SK-N-SH (cell line): ENCODE data around the gene RGS10. TPM values are rescaled to one million over a fixed set of nuclear protein-coding genes. Genes with fewer than 3 reads are reported as not detected.

Experiments used
- CTCF ChIA-PET: fragments of 300-600, 350-600 bp; formaldehyde crosslinking; extraction: SDS; loops from one replicate; lab custom pipeline; 2021; lab: Yijun Ruan, JAX
- POLR2A ChIA-PET: fragments of 350-600 bp; sonication (Branson Sonifier 250); formaldehyde crosslinking; extraction: SDS; loops from one replicate; lab custom pipeline; 2020; ENCODE audit warnings: antibody characterized with exemption, inconsistent platforms; lab: Yijun Ruan, JAX
- DNase-seq: peaks from one replicate; pipeline ENCODE4 v3.0.0; 2012
- H2AFZ ChIP-seq: fragments of 200-600 bp; sonication (generic); 2 replicates; pipeline ENCODE4 v1.8.1; 2016; ENCODE audit warnings: antibody characterized with exemption, mild to moderate bottlenecking, low read depth
- H3F3A ChIP-seq: fragments of 200-600 bp; sonication (generic); replicated peaks from 2 replicates; pipeline ENCODE3; 2016; ENCODE audit warnings: antibody characterized with exemption, mild to moderate bottlenecking; ENCODE audit not compliant: insufficient read depth
- H3K27ac ChIP-seq, 2 experiments: fragments of 200-500 bp in 1 of 2; fragments of 200-600 bp in 1 of 2; sonication (Bioruptor generic) in 1 of 2; sonication (generic), shearing (Covaris generic) in 1 of 2; 2 replicates each; pipeline versions ENCODE4 v1.5.1 to v1.6.1; 2014 to 2016; ENCODE audit warnings: low read depth in 2 of 2, inconsistent platforms in 1 of 2, low read length in 1 of 2, mild to moderate bottlenecking in 1 of 2, mixed read lengths in 1 of 2
- H3K27me3 ChIP-seq: fragments of 200-600 bp; sonication (generic), shearing (Covaris generic); 2 replicates; pipeline ENCODE4 v1.6.1; 2016; ENCODE audit warnings: mixed run types; ENCODE audit not compliant: insufficient read depth
- H3K36me3 ChIP-seq, 2 experiments: fragments of 200-500 bp in 1 of 2; fragments of 200-600 bp in 1 of 2; sonication (Bioruptor generic) in 1 of 2; sonication (generic) in 1 of 2; replicated peaks in 1 of 2; 2 replicates each; pipeline versions ENCODE3 to v1.5.1; 2014 to 2016; ENCODE audit warnings: low read length in 1 of 2, mild to moderate bottlenecking in 1 of 2; ENCODE audit not compliant: insufficient read depth in 2 of 2, control insufficient read depth in 1 of 2
- H3K4me1 ChIP-seq, 2 experiments: fragments of 200-500 bp in 1 of 2; fragments of 200-600 bp in 1 of 2; sonication (Bioruptor generic) in 1 of 2; sonication (generic), shearing (Covaris generic) in 1 of 2; 2 replicates each; pipeline versions ENCODE4 v1.5.1 to v1.6.1; 2014 to 2016; ENCODE audit warnings: low read depth in 1 of 2, low read length in 1 of 2, mixed run types in 1 of 2; ENCODE audit not compliant: insufficient read depth in 2 of 2, control insufficient read depth in 1 of 2
- H3K4me2 ChIP-seq: fragments of 200-600 bp; sonication (generic), shearing (Covaris generic); 2 replicates; pipeline ENCODE4 v1.6.1; 2017; ENCODE audit warnings: mixed run types
- H3K4me3 ChIP-seq, 2 experiments: fragments of 200-500 bp in 1 of 2; fragments of 200-600 bp in 1 of 2; sonication (Bioruptor generic) in 1 of 2; sonication (generic), shearing (Covaris generic) in 1 of 2; 2 replicates each; pipeline versions ENCODE4 v1.5.1 to v1.8.1; 2014 to 2016; ENCODE audit warnings: low read depth in 2 of 2, inconsistent platforms in 1 of 2, low read length in 1 of 2, mild to moderate bottlenecking in 1 of 2, mixed read lengths in 1 of 2, moderate library complexity in 1 of 2
- H3K79me2 ChIP-seq: fragments of 200-600 bp; sonication (generic); 2 replicates; pipeline ENCODE4 v1.8.1; 2017; ENCODE audit warnings: mild to moderate bottlenecking; ENCODE audit not compliant: insufficient read depth
- H3K9ac ChIP-seq: fragments of 200-600 bp; sonication (generic); 2 replicates; pipeline ENCODE4 v1.6.1; 2017; ENCODE audit warnings: mixed run types
- H3K9me2 ChIP-seq: fragments of 200-600 bp; sonication (generic); 2 replicates; pipeline ENCODE4 v1.6.1; 2017; ENCODE audit warnings: mixed run types
- H3K9me3 ChIP-seq: fragments of 200-600 bp; sonication (generic); 2 replicates; pipeline ENCODE4 v1.6.1; 2017; ENCODE audit warnings: mixed run types, mild to moderate bottlenecking, moderate library complexity
- H4K20me1 ChIP-seq: fragments of 200-600 bp; sonication (generic); 2 replicates; pipeline ENCODE4 v1.6.1; 2017; ENCODE audit warnings: mild to moderate bottlenecking, mixed run types; ENCODE audit not compliant: insufficient read depth
- CHD2 ChIP-seq: fragments of 150-350 bp; IDR thresholded peaks from 2 replicates; pipeline ENCODE4 v1.6.1; 2018; ENCODE audit warnings: low read length; ENCODE audit not compliant: partially characterized antibody
- ELF1 ChIP-seq: IDR thresholded peaks from 2 replicates; pipeline ENCODE4 v1.4.0; 2012
- EP300 ChIP-seq, 2 experiments: IDR thresholded peaks; 2 replicates each; pipeline versions ENCODE4 v1.4.0 to v1.6.1; 2012; ENCODE audit warnings: borderline replicate concordance in 1 of 2, low read depth in 1 of 2, low read length in 1 of 2
- EZH2phosphoT487 ChIP-seq: fragments of 200-600 bp; sonication (generic); IDR thresholded peaks from 2 replicates; pipeline ENCODE4 v1.6.1; 2017; ENCODE audit warnings: low read depth, mixed run types, mild to moderate bottlenecking, antibody characterized with exemption, moderate library complexity, borderline replicate concordance
- FOSL2 ChIP-seq: IDR thresholded peaks from 2 replicates; pipeline ENCODE4 v1.4.0; 2012; ENCODE audit warnings: low read depth, mild to moderate bottlenecking, moderate library complexity, borderline replicate concordance
- FOXJ3 ChIP-seq: sonication (generic); formaldehyde crosslinking; IDR thresholded peaks from 2 replicates; pipeline ENCODE4 v1.5.1; 2020; ENCODE audit warnings: mild to moderate bottlenecking, missing genetic modification reagents
- FOXM1 ChIP-seq: IDR thresholded peaks from 2 replicates; pipeline ENCODE4 v1.4.0; 2012; ENCODE audit warnings: low read depth, mild to moderate bottlenecking
- JUND ChIP-seq: IDR thresholded peaks from 2 replicates; pipeline ENCODE4 v1.4.0; 2012
- MEF2A ChIP-seq: IDR thresholded peaks from 2 replicates; pipeline ENCODE4 v1.4.0; 2012; ENCODE audit warnings: low read depth, borderline replicate concordance
- NFIC ChIP-seq: IDR thresholded peaks from 2 replicates; pipeline ENCODE4 v1.4.0; 2012; ENCODE audit warnings: borderline replicate concordance
- NRF1 ChIP-seq: IDR thresholded peaks from 2 replicates; pipeline ENCODE4 v1.6.1; 2012; ENCODE audit warnings: low read depth, mild to moderate bottlenecking, low read length
- RAD21 ChIP-seq: IDR thresholded peaks from 2 replicates; pipeline ENCODE4 v1.6.1; 2012; ENCODE audit warnings: mild to moderate bottlenecking, low read length
- RCOR1 ChIP-seq: fragments of 150-350 bp; IDR thresholded peaks from 2 replicates; pipeline ENCODE4 v1.6.1; 2017; ENCODE audit warnings: antibody characterized with exemption, low read length
- RXRA ChIP-seq: IDR thresholded peaks from 2 replicates; pipeline ENCODE4 v1.4.0; 2012; ENCODE audit warnings: low read depth, mild to moderate bottlenecking, borderline replicate concordance
- SIN3A ChIP-seq: IDR thresholded peaks from 2 replicates; pipeline ENCODE4 v1.6.1; 2012; ENCODE audit warnings: low read depth, mild to moderate bottlenecking, low read length, moderate library complexity, borderline replicate concordance
- SMC3 ChIP-seq: IDR thresholded peaks from 2 replicates; pipeline ENCODE4 v1.6.1; 2012; ENCODE audit warnings: low read depth, low read length, improper control_type of control experiment
- TCF12 ChIP-seq: IDR thresholded peaks from 2 replicates; pipeline ENCODE4 v1.4.0; 2012
- YY1 ChIP-seq: IDR thresholded peaks from 2 replicates; pipeline ENCODE4 v1.4.0; 2012; ENCODE audit warnings: low read depth, mild to moderate bottlenecking
- WGBS: methylation state at CpG from one replicate; pipeline ENCODE4 v1.1.6; 2017; ENCODE audit warnings: low lambda C conversion rate; 5-methylcytosine and 5-hydroxymethylcytosine counted together
- polyA plus RNA-seq, 3 experiments: library from polyadenylated mRNA; depleted of rRNA; stranded (reverse); fragments of >200 nt; gene quantifications; 2 replicates each; pipeline ENCODE4 v1.2.3, GENCODE V29; 2012
- TF ChIP-seq, protein P1 (sequence below): fragments of 200-600 bp; sonication (generic); IDR thresholded peaks from 2 replicates; pipeline ENCODE4 v1.6.1; 2017; ENCODE audit warnings: antibody characterized with exemption, mild to moderate bottlenecking, moderate library complexity
- TF ChIP-seq, protein P2 (sequence below): IDR thresholded peaks from 2 replicates; pipeline ENCODE4; 2012
- TF ChIP-seq, protein P3 (sequence below): IDR thresholded peaks from 2 replicates; pipeline ENCODE4 v1.4.0; 2012; ENCODE audit warnings: low read depth, borderline replicate concordance
- TF ChIP-seq, protein P4 (sequence below): IDR thresholded peaks from 2 replicates; pipeline ENCODE4 v1.4.0; 2012; ENCODE audit warnings: low read depth

Gene RGS10
- polyA plus RNA-seq, 1 of the 3 experiments (the other 2 are of a cell fraction), result 44.6 TPM

DNA sequence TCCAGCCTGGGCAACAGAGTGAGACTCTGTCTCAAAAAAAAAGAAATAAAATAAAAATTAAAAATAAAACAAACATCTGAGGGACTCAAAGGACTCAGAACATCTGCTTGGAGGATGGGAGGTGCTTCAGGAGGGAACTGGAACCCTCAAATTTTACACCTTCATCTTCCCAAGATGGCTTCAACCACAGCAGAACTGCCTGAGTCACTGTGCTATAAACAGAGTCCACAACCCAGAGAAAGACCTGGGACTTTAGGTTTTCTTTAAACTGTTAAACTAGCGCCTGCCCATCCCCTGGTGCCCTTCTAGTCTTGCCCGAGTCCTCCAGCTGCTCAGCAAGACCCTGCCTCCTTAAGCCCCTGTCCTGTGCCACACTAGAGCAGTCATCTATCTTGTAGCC, 40.8 kb downstream of the RGS10 start:
- TF ChIP-seq, protein P1, sequence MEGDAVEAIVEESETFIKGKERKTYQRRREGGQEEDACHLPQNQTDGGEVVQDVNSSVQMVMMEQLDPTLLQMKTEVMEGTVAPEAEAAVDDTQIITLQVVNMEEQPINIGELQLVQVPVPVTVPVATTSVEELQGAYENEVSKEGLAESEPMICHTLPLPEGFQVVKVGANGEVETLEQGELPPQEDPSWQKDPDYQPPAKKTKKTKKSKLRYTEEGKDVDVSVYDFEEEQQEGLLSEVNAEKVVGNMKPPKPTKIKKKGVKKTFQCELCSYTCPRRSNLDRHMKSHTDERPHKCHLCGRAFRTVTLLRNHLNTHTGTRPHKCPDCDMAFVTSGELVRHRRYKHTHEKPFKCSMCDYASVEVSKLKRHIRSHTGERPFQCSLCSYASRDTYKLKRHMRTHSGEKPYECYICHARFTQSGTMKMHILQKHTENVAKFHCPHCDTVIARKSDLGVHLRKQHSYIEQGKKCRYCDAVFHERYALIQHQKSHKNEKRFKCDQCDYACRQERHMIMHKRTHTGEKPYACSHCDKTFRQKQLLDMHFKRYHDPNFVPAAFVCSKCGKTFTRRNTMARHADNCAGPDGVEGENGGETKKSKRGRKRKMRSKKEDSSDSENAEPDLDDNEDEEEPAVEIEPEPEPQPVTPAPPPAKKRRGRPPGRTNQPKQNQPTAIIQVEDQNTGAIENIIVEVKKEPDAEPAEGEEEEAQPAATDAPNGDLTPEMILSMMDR, result no peak
- TF ChIP-seq MEF2A (no peak), SIN3A (no peak), YY1 (no peak), RCOR1 (no peak), CHD2 (no peak), EP300 (IDR thresholded peaks at IDR 0.05; ENCODE audit: borderline replicate concordance in 1 of 2, low read depth in 1 of 2, low read length in 1 of 2) (no peak), RXRA (no peak), FOXM1 (no peak), RAD21 (no peak), TCF12 (no peak), EZH2phosphoT487 (no peak), NRF1 (no peak), ELF1 (no peak), NFIC (no peak), FOXJ3 (CRISPR knock-in tag) (no peak), JUND (no peak), SMC3 (no peak)
- TF ChIP-seq, protein P2, sequence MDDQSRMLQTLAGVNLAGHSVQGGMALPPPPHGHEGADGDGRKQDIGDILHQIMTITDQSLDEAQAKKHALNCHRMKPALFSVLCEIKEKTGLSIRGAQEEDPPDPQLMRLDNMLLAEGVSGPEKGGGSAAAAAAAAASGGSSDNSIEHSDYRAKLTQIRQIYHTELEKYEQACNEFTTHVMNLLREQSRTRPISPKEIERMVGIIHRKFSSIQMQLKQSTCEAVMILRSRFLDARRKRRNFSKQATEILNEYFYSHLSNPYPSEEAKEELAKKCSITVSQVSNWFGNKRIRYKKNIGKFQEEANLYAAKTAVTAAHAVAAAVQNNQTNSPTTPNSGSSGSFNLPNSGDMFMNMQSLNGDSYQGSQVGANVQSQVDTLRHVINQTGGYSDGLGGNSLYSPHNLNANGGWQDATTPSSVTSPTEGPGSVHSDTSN, result no peak
- TF ChIP-seq, all 33 proteins: peak for 0
- no peaks in the 10 kb centered on the region for H3K27me3 ChIP-seq
- no peaks in the 10 kb centered on the region for H3K9me3 ChIP-seq
- H3K4me1 ChIP-seq, result no peaks in the 10 kb centered on the region
- no peak overlapping the region for H3K4me3 ChIP-seq
- CTCF ChIA-PET, result interaction anchor here (0.7 kb wide), 1 partner anchor 11 kb away, joined by 3 read pairs; no protein-coding TSS in a partner anchor
- H2AFZ ChIP-seq, result no peak overlapping the region
- H3F3A ChIP-seq, result no peaks in the 10 kb centered on the region
- no peaks in the 10 kb centered on the region for H3K79me2 ChIP-seq
- H3K9ac ChIP-seq, result no peak overlapping the region
- WGBS, result 100% methylated on average over 2 of the region's 2 CpGs
- H3K4me2 ChIP-seq, result no peak overlapping the region
- no peaks in the 10 kb centered on the region for H3K9me2 ChIP-seq
- no peak for DNase-seq
- no peak overlapping the region for H3K27ac ChIP-seq
- POLR2A ChIA-PET, result no interaction called here
- H4K20me1 ChIP-seq, result no peaks in the 10 kb centered on the region
- peaks cover 0 to 10% of the 10 kb centered on the region in 2 experiments for H3K36me3 ChIP-seq

DNA sequence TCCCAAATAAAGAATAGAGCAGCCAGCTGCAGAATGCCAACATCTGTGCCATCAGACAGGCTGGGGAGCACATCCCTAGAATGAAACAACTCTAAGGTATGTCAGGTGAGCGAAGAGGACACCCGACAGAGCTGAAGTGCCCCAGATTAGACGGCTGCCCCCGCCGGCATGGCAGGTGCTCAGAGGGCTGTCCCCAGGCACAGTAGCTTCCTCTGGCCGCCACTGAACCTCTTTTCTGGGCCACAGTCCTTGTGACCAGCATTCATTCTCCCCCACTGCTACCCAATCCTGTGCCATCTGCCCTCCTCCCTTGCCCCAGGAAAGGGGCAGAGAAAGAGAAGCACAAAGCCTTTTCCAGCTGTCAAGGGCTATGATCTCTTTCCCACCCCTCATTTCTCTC, 41.7 kb downstream of the RGS10 start:
- H3K9ac ChIP-seq, result no peak overlapping the region
- no peak overlapping the region for H3K27ac ChIP-seq
- no peaks in the 10 kb centered on the region for H3F3A ChIP-seq
- H3K4me2 ChIP-seq, result no peak overlapping the region
- no peaks in the 10 kb centered on the region for H3K9me3 ChIP-seq
- no peak overlapping the region for H2AFZ ChIP-seq
- POLR2A ChIA-PET, result no interaction called here
- H3K4me3 ChIP-seq, result no peak overlapping the region
- no peaks in the 10 kb centered on the region for H3K4me1 ChIP-seq
- 88% methylated on average over 3 of the region's 6 CpGs for WGBS
- no peaks in the 10 kb centered on the region for H3K27me3 ChIP-seq
- H4K20me1 ChIP-seq, result no peaks in the 10 kb centered on the region
- no peaks in the 10 kb centered on the region for H3K9me2 ChIP-seq
- DNase-seq, result no peak
- CTCF ChIA-PET, result interaction anchor here (1.2 to 1.8 kb wide), 3 partner anchors 12 to 301 kb away, joined by 4 to 6 read pairs (median 5); no protein-coding TSS in a partner anchor
- H3K79me2 ChIP-seq, result no peaks in the 10 kb centered on the region
- peaks cover 0 to 10% of the 10 kb centered on the region in 2 experiments for H3K36me3 ChIP-seq
- TF ChIP-seq, protein P1, result no peak
- TF ChIP-seq YY1 (no peak), TCF12 (no peak), CHD2 (no peak), FOSL2 (no peak), MEF2A (no peak), RAD21 (no peak), FOXM1 (no peak), EP300 (IDR thresholded peaks at IDR 0.05; ENCODE audit: borderline replicate concordance in 1 of 2, low read depth in 1 of 2, low read length in 1 of 2) (no peak)
- TF ChIP-seq, protein P3, sequence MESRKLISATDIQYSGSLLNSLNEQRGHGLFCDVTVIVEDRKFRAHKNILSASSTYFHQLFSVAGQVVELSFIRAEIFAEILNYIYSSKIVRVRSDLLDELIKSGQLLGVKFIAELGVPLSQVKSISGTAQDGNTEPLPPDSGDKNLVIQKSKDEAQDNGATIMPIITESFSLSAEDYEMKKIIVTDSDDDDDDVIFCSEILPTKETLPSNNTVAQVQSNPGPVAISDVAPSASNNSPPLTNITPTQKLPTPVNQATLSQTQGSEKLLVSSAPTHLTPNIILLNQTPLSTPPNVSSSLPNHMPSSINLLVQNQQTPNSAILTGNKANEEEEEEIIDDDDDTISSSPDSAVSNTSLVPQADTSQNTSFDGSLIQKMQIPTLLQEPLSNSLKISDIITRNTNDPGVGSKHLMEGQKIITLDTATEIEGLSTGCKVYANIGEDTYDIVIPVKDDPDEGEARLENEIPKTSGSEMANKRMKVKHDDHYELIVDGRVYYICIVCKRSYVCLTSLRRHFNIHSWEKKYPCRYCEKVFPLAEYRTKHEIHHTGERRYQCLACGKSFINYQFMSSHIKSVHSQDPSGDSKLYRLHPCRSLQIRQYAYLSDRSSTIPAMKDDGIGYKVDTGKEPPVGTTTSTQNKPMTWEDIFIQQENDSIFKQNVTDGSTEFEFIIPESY, result no peak
- TF ChIP-seq, protein P4, sequence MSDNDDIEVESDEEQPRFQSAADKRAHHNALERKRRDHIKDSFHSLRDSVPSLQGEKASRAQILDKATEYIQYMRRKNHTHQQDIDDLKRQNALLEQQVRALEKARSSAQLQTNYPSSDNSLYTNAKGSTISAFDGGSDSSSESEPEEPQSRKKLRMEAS, result no peak
